BJ (cell line): ENCODE data around the gene APOM. TPM values are rescaled to one million over a fixed set of nuclear protein-coding genes. Genes with fewer than 3 reads are reported as not detected.

ENCODE experiments used
- CTCF ChIA-PET: fragments of 350-600 bp; formaldehyde crosslinking; extraction: SDS; loops from one replicate; lab custom pipeline; 2021; ENCODE audit warnings: antibody characterized with exemption, inconsistent platforms; lab: Yijun Ruan, JAX
- POLR2A ChIA-PET: fragments of 300-600 bp; sonication (Branson Sonifier 250); formaldehyde crosslinking; extraction: SDS; loops from one replicate; lab custom pipeline; 2021; ENCODE audit warnings: antibody characterized with exemption; lab: Charles Lee
- DNase-seq: peaks from one replicate; pipeline ENCODE4 v3.0.0-alpha.2; 2011; ENCODE audit warnings: low read depth
- H3K27me3 ChIP-seq: 2 replicates; pipeline ENCODE4 v1.6.0; 2011; ENCODE audit warnings: low read length; ENCODE audit not compliant: control insufficient read depth, insufficient read depth
- H3K36me3 ChIP-seq: 2 replicates; pipeline ENCODE4 v1.5.1; 2011; ENCODE audit warnings: low read length; ENCODE audit not compliant: control insufficient read depth, insufficient read depth
- H3K4me3 ChIP-seq: 2 replicates; pipeline ENCODE4 v1.5.1; 2011; ENCODE audit warnings: low read depth, mild to moderate bottlenecking, control low read depth, low read length
- CTCF ChIP-seq: IDR thresholded peaks from 2 replicates; pipeline ENCODE4 v1.5.1; 2011; ENCODE audit warnings: low read depth, mild to moderate bottlenecking, control low read depth, inconsistent platforms, low read length, moderate library complexity; ENCODE audit not compliant: insufficient read depth
- polyA plus RNA-seq: library from polyadenylated mRNA; depleted of rRNA; stranded (reverse); fragments of >200 nt; gene quantifications from 2 replicates; pipeline ENCODE4 v1.2.3, GENCODE V29; 2011

The APOM gene
- polyA plus RNA-seq, 1 experiment = 4.8 TPM

GRCh38 chr6:31691564-31692108 is 35.9 kb downstream of the APOM start:
- no peak for DNase-seq
- Histone ChIP-seq H3K27me3 (no peaks in the 10 kb centered on the region), H3K36me3 (peaks cover 45% of the 10 kb centered on the region), H3K4me3 (no peak overlapping the region)
- no peak for TF ChIP-seq CTCF
- CTCF ChIA-PET = interaction anchor here (1.6 to 2.1 kb wide), 2 partner anchors 10 to 38 kb away, joined by 6 to 12 read pairs; partner anchors contain the start of genes DDAH2 and LY6G5C
- POLR2A ChIA-PET = no interaction called here

- Histone ChIP-seq H3K36me3 (peaks cover 43% of the 10 kb centered on the region), H3K27me3 (no peaks in the 10 kb centered on the region), H3K4me3 (no peak overlapping the region)
- CTCF ChIA-PET = interaction anchor here (2.1 kb wide), 1 partner anchor 11 kb away, joined by 12 read pairs; the partner anchor contains the start of gene LY6G5C
- POLR2A ChIA-PET = no interaction called here
- no peak for DNase-seq
- TF ChIP-seq CTCF = no peak
Observed at GRCh38 chr6:31692353-31692752, 36.7 kb downstream of the APOM start.

- Histone ChIP-seq H3K36me3 (peaks cover 41% of the 10 kb centered on the region), H3K27me3 (no peaks in the 10 kb centered on the region), H3K4me3 (no peak overlapping the region)
- TF ChIP-seq CTCF = no peak
- ChIA-PET POLR2A (no interaction called here), CTCF (interaction anchor here (2.1 kb wide), 1 partner anchor 12 kb away, joined by 12 read pairs; the partner anchor contains the start of gene LY6G5C)
- no peak for DNase-seq
Observed at GRCh38 chr6:31692886-31693285, 37.2 kb downstream of the APOM start.

GRCh38 chr6:31693535-31693934 is 37.8 kb downstream of the APOM start:
- CTCF ChIA-PET = no interaction called here
- TF ChIP-seq CTCF = no peak
- Histone ChIP-seq H3K36me3 (peaks cover 36% of the 10 kb centered on the region), H3K27me3 (no peaks in the 10 kb centered on the region), H3K4me3 (no peak overlapping the region)
- POLR2A ChIA-PET = no interaction called here
- no peak for DNase-seq

GRCh38 chr6:31697555-31697954 is 41.9 kb downstream of the APOM start:
- H3K36me3 ChIP-seq = peaks cover 18% of the 10 kb centered on the region
- no peak for TF ChIP-seq CTCF
- CTCF ChIA-PET = no interaction called here

More at GRCh38 chr6:31697555-31697954, 41.9 kb downstream of the APOM start:
- no peaks in the 10 kb centered on the region for H3K27me3 ChIP-seq
- DNase-seq = no peak
- POLR2A ChIA-PET = no interaction called here
- H3K4me3 ChIP-seq = no peak overlapping the region
